22Rv1 (cell line): ENCODE data around the gene FMR1NB.

ENCODE experiments used
- CTCF ChIP-seq: fragments of 450-650 bp; IDR thresholded peaks from 2 replicates; pipeline ENCODE4 v1.5.1; 2017; ENCODE audit warnings: mild to moderate bottlenecking
- ZFX ChIP-seq: fragments of 450-650 bp; IDR thresholded peaks from 2 replicates; pipeline ENCODE4 v1.6.1; 2017; ENCODE audit warnings: antibody characterized with exemption, borderline replicate concordance

GRCh38 chrX:147957291-147957690, 23.8 kb upstream of the FMR1NB start:
- TF ChIP-seq CTCF (no peak), ZFX (no peak)
